GM21737 (cell line): ENCODE measurements around the gene AAGAB.
"Not testable (repeated sequence)": the region's sequence is repeated elsewhere in the genome, so short reads cannot be mapped to it uniquely, and the experiment has no call there.

Source experiments
- ATAC-seq: cut with Tn5 transposase; IDR thresholded peaks from one replicate; pipeline ENCODE4 v1.9.1; 2021; ENCODE audit warnings: mild to moderate bottlenecking, moderate library complexity; ENCODE audit not compliant: unreplicated experiment

The AAGAB gene

GRCh38 chr15:67254238-67255175 is at the start of gene AAGAB, which contains the start of gene IQCH:
AAGAB (minus strand) TSS chr15:67254661; CDS start chr15:67254631, 30 bp downstream.
IQCH (plus strand) TSS chr15:67254786; CDS start chr15:67254897, 111 bp downstream.
- peak; percentile 94 for ATAC-seq

GRCh38 chr15:67303490-67304363 is 49.3 kb upstream of the AAGAB start:
- no peak for ATAC-seq

GRCh38 chr15:67300266-67301025 is 46.0 kb upstream of the AAGAB start:
- no peak for ATAC-seq

GRCh38 chr15:67296684-67297083 is 42.2 kb upstream of the AAGAB start:
- no peak for ATAC-seq

GRCh38 chr15:67296188-67296587 is 41.7 kb upstream of the AAGAB start:
- ATAC-seq, result no peak

- no peak for ATAC-seq
Measured at GRCh38 chr15:67290319-67290718, 35.9 kb upstream of the AAGAB start.

- not testable (repeated sequence) for ATAC-seq
Measured at GRCh38 chr15:67286400-67286799, 31.9 kb upstream of the AAGAB start.

GRCh38 chr15:67285625-67286024 is 31.2 kb upstream of the AAGAB start:
- not testable (repeated sequence) for ATAC-seq

GRCh38 chr15:67281714-67282113 is 27.3 kb upstream of the AAGAB start:
- no peak for ATAC-seq

- no peak for ATAC-seq
Measured at GRCh38 chr15:67280217-67280616, 25.8 kb upstream of the AAGAB start.

GRCh38 chr15:67276666-67277065 is 22.2 kb upstream of the AAGAB start:
- ATAC-seq, result no peak

GRCh38 chr15:67274236-67274635 is 19.8 kb upstream of the AAGAB start:
- no peak for ATAC-seq

- ATAC-seq, result no peak
Measured at GRCh38 chr15:67267951-67268941, 13.8 kb upstream of the AAGAB start.

GRCh38 chr15:67267440-67267839 is 13.0 kb upstream of the AAGAB start:
- no peak for ATAC-seq

GRCh38 chr15:67266870-67267269 is 12.4 kb upstream of the AAGAB start:
- no peak for ATAC-seq

GRCh38 chr15:67259806-67260205 is 5.3 kb upstream of the AAGAB start:
- ATAC-seq, result no peak

- no peak for ATAC-seq
Measured at GRCh38 chr15:67259379-67259778, 4.9 kb upstream of the AAGAB start.

- not testable (repeated sequence) for ATAC-seq
Measured at GRCh38 chr15:67258412-67258811, 4.0 kb upstream of the AAGAB start.

GRCh38 chr15:67256051-67256450 is 1.6 kb upstream of the AAGAB start:
- no peak for ATAC-seq
